ENCODE results near the gene FRAS1.

- TF ChIP-seq TAF1 (IDR thresholded peaks at IDR 0.05; ENCODE audit: low read depth) (no peak), RAD21 (conservative IDR thresholded peaks at IDR 0.05) (no peak)
These were observed 501.3 kb downstream of the FRAS1 start for GRCh38 chr4:78558410-78558809.

All from neural cell (in vitro differentiated cells).